GM19240 (cell line): Measurements from ENCODE around the gene PTPRA.
"Not testable (repeated sequence)": the region's sequence is repeated elsewhere in the genome, so short reads cannot be mapped to it uniquely, and the experiment has no call there.

ENCODE experiments used
- DNase-seq: peaks from one replicate; pipeline ENCODE4 v3.0.0; 2011; ENCODE audit warnings: low spot score; ENCODE audit not compliant: insufficient read length

Gene PTPRA

GRCh38 chr20:2993250-2993649, 120.0 kb downstream of the PTPRA start:
- DNase-seq, result no peak

GRCh38 chr20:2995796-2996195, 122.5 kb downstream of the PTPRA start:
- DNase-seq, result no peak

GRCh38 chr20:2998728-2999127, 125.4 kb downstream of the PTPRA start:
- DNase-seq, result no peak

GRCh38 chr20:3000852-3001523, 127.7 kb downstream of the PTPRA start:
- no peak for DNase-seq

- no peak for DNase-seq
Measured at GRCh38 chr20:3003416-3003815, 130.1 kb downstream of the PTPRA start.

- DNase-seq, result no peak
Measured at GRCh38 chr20:3010985-3011723, 137.9 kb downstream of the PTPRA start.

- no peak for DNase-seq
Measured at GRCh38 chr20:3011752-3012151, 138.5 kb downstream of the PTPRA start.

GRCh38 chr20:3013771-3014170, 140.5 kb downstream of the PTPRA start:
- DNase-seq, result no peak

GRCh38 chr20:3014179-3014578, 140.9 kb downstream of the PTPRA start:
- no peak for DNase-seq

GRCh38 chr20:3014662-3015061, 141.4 kb downstream of the PTPRA start:
- DNase-seq, result no peak

GRCh38 chr20:3015302-3015701, 142.0 kb downstream of the PTPRA start:
- not testable (repeated sequence) for DNase-seq

- no peak for DNase-seq
Measured at GRCh38 chr20:3021327-3021726, 148.0 kb downstream of the PTPRA start.

GRCh38 chr20:3021777-3022176, 148.5 kb downstream of the PTPRA start:
- DNase-seq, result no peak

- DNase-seq, result not testable (repeated sequence)
Measured at GRCh38 chr20:3022559-3023490, 149.5 kb downstream of the PTPRA start.

- no peak for DNase-seq
Measured at GRCh38 chr20:3027987-3028386, 154.7 kb downstream of the PTPRA start.

- DNase-seq, result no peak
Measured at GRCh38 chr20:3031524-3032147, 158.4 kb downstream of the PTPRA start.

- no peak for DNase-seq
Measured at GRCh38 chr20:3032624-3033023, 159.3 kb downstream of the PTPRA start.

GRCh38 chr20:3037654-3038053, 164.4 kb downstream of the PTPRA start:
- DNase-seq, result no peak

GRCh38 chr20:3038454-3038853, 165.2 kb downstream of the PTPRA start:
- no peak for DNase-seq

GRCh38 chr20:3039426-3039825, 166.1 kb downstream of the PTPRA start:
- DNase-seq, result no peak

GRCh38 chr20:3040086-3040485, 166.8 kb downstream of the PTPRA start:
- DNase-seq, result no peak
